ENCODE measurements around the gene RBBP4.

RBBP4 gene

DNA sequence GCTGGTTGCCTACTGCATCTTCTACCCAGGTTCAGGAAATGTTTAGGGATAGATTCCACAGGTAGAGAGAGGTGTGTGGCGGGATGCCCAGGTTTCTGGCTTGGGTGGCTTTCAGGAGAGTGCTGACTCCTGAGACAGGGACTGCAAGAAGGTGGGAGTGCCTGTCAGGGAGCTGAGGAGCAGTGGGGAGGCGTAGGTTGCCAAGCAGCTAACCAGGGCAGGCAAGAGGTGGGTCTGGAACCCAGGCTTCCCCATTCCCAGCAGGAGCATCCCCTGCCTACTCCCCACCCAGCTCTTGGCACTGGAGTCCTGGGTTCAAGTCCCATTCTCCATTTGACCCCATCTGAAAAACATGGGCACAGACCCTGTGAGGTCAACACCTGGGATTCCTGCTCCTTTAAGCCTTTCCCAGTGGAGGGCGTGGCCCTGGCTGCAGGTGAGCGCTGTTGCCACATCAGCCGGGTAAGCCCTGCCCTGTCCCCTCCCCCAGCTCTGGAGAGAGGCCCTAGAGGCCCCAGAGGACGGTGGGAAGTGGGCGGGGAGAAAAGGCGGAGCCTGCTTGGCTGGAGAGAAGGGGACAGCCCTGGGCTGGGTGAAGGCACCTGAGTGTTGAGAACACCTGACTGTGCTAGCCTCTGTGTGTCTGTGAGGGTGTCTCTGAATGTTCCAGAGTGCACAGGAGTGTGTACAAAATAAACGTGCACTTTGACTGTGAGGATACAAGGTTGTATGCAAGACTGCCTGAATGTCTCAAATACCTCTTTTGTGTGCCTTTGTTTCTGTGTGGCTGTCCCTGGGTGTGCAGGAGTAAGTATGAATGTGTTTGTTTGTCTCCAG lies 65.5 kb downstream of the RBBP4 start:
- TF ChIP-seq, protein P1, sequence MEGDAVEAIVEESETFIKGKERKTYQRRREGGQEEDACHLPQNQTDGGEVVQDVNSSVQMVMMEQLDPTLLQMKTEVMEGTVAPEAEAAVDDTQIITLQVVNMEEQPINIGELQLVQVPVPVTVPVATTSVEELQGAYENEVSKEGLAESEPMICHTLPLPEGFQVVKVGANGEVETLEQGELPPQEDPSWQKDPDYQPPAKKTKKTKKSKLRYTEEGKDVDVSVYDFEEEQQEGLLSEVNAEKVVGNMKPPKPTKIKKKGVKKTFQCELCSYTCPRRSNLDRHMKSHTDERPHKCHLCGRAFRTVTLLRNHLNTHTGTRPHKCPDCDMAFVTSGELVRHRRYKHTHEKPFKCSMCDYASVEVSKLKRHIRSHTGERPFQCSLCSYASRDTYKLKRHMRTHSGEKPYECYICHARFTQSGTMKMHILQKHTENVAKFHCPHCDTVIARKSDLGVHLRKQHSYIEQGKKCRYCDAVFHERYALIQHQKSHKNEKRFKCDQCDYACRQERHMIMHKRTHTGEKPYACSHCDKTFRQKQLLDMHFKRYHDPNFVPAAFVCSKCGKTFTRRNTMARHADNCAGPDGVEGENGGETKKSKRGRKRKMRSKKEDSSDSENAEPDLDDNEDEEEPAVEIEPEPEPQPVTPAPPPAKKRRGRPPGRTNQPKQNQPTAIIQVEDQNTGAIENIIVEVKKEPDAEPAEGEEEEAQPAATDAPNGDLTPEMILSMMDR (IDR thresholded peaks at IDR 0.05; ENCODE audit: low read depth, low read length, poor library complexity, severe bottlenecking), result no peak
- no peak for TF ChIP-seq EZH2phosphoT487 (IDR thresholded peaks at IDR 0.05; ENCODE audit: borderline replicate concordance, low read length)
- no peaks in the 10 kb centered on the region for H4K20me1 ChIP-seq (ENCODE audit: control insufficient read depth, insufficient read depth, low read depth, low read length)
- H3K79me2 ChIP-seq (ENCODE audit: control insufficient read depth, low read length), result no peaks in the 10 kb centered on the region
- peaks cover 3% of the 10 kb centered on the region; the same call in 1 of the 2 replicates for H3K27me3 ChIP-seq (ENCODE audit: control insufficient read depth, low read length)
- H3K36me3 ChIP-seq (ENCODE audit: control insufficient read depth, low read length), result no peaks in the 10 kb centered on the region
- H3K4me3 ChIP-seq (ENCODE audit: low read length), result peak overlapping the region; percentile 9; the same call in 1 of the 2 replicates
- H3K27ac ChIP-seq (ENCODE audit: low read depth, low read length), result no peak overlapping the region
- no peaks in the 10 kb centered on the region for H3F3A ChIP-seq (ENCODE audit: control insufficient read depth, insufficient read depth)
- peaks cover 14% of the 10 kb centered on the region for H3K4me1 ChIP-seq (ENCODE audit: control insufficient read depth, low read length)
- no peaks in the 10 kb centered on the region for H3K9me3 ChIP-seq (ENCODE audit: control insufficient read depth, insufficient read depth, low read length)
- H3K9me2 ChIP-seq (replicated peaks; ENCODE audit: control insufficient read depth, low read length), result no peaks in the 10 kb centered on the region
- peak overlapping the region; percentile 39 for H3K4me2 ChIP-seq (ENCODE audit: low read length)

DNA sequence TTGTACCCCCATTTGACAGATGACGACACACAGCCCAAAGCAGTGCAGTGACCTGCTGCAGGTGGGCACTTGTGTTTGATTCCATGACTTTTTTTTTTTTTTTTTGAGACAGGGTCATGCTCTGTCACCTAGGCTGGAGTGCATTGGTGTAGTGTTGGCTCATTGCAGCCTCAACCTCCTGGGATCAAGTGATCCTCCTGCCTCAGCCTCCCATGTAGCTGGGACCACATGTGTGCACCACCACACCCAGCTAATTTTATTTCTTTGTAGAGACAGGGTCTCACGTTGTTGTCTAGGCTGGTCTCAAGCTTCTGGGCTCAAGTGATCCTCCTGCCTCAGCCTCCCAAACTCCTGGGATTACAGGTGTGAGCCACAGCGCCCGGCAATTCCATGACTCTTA lies 66.5 kb downstream of the RBBP4 start:
- Histone ChIP-seq H4K20me1 (ENCODE audit: control insufficient read depth, insufficient read depth, low read depth, low read length) (no peaks in the 10 kb centered on the region), H3K9me3 (ENCODE audit: control insufficient read depth, insufficient read depth, low read length) (no peaks in the 10 kb centered on the region), H3F3A (ENCODE audit: control insufficient read depth, insufficient read depth) (no peaks in the 10 kb centered on the region), H3K36me3 (ENCODE audit: control insufficient read depth, low read length) (no peaks in the 10 kb centered on the region), H3K4me2 (ENCODE audit: low read length) (no peak overlapping the region), H3K9me2 (replicated peaks; ENCODE audit: control insufficient read depth, low read length) (no peaks in the 10 kb centered on the region), H3K27ac (ENCODE audit: low read depth, low read length) (no peak overlapping the region), H3K27me3 (ENCODE audit: control insufficient read depth, low read length) (peaks cover 8% of the 10 kb centered on the region; the same call in 1 of the 2 replicates), H3K79me2 (ENCODE audit: control insufficient read depth, low read length) (no peaks in the 10 kb centered on the region), H3K4me3 (ENCODE audit: low read length) (no peak overlapping the region), H3K4me1 (ENCODE audit: control insufficient read depth, low read length) (peaks cover 10% of the 10 kb centered on the region)
- TF ChIP-seq EZH2phosphoT487 (IDR thresholded peaks at IDR 0.05; ENCODE audit: borderline replicate concordance, low read length), result no peak
- TF ChIP-seq, protein P1 (IDR thresholded peaks at IDR 0.05; ENCODE audit: low read depth, low read length, poor library complexity, severe bottlenecking), result no peak

DNA sequence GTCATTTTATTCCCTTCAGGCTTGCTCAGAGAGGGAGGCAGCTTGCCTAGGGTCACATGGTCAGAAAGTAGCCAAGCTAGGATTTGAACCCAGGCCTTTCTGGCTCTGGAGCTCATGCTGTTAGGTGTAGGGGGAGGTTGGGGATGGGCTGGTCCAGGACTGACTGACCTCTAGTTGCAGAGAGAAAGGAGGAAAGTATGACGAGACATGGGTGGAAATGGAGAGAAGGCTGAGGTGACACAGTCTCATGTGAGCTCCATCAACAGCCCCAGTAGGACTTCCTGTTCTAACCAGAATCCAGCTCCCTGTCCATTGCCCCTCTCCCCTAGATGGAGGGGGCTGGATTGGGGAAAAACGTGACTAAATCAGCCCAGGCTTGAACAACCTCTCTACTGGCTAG lies 67.0 kb downstream of the RBBP4 start:
- H4K20me1 ChIP-seq (ENCODE audit: control insufficient read depth, insufficient read depth, low read depth, low read length), result no peaks in the 10 kb centered on the region
- TF ChIP-seq, protein P1 (IDR thresholded peaks at IDR 0.05; ENCODE audit: low read depth, low read length, poor library complexity, severe bottlenecking), result no peak
- TF ChIP-seq EZH2phosphoT487 (IDR thresholded peaks at IDR 0.05; ENCODE audit: borderline replicate concordance, low read length), result no peak
- H3K9me2 ChIP-seq (replicated peaks; ENCODE audit: control insufficient read depth, low read length), result no peaks in the 10 kb centered on the region
- no peak overlapping the region for H3K4me2 ChIP-seq (ENCODE audit: low read length)
- H3K9me3 ChIP-seq (ENCODE audit: control insufficient read depth, insufficient read depth, low read length), result no peaks in the 10 kb centered on the region
- H3K4me1 ChIP-seq (ENCODE audit: control insufficient read depth, low read length), result peaks cover 10% of the 10 kb centered on the region
- H3F3A ChIP-seq (ENCODE audit: control insufficient read depth, insufficient read depth), result no peaks in the 10 kb centered on the region
- H3K27ac ChIP-seq (ENCODE audit: low read depth, low read length), result no peak overlapping the region
- H3K36me3 ChIP-seq (ENCODE audit: control insufficient read depth, low read length), result no peaks in the 10 kb centered on the region
- no peaks in the 10 kb centered on the region for H3K79me2 ChIP-seq (ENCODE audit: control insufficient read depth, low read length)
- H3K4me3 ChIP-seq (ENCODE audit: low read length), result no peak overlapping the region
- H3K27me3 ChIP-seq (ENCODE audit: control insufficient read depth, low read length), result peaks cover 8% of the 10 kb centered on the region; the same call in 1 of the 2 replicates
